ENCODE results near the gene NDUFA5. TPM values are rescaled to one million over a fixed set of nuclear protein-coding genes. Genes with fewer than 3 reads are reported as not detected.

NDUFA5 gene
- total RNA-seq, 2 donors from 2014 or later = 50.5 to 54.0 TPM

DNA sequence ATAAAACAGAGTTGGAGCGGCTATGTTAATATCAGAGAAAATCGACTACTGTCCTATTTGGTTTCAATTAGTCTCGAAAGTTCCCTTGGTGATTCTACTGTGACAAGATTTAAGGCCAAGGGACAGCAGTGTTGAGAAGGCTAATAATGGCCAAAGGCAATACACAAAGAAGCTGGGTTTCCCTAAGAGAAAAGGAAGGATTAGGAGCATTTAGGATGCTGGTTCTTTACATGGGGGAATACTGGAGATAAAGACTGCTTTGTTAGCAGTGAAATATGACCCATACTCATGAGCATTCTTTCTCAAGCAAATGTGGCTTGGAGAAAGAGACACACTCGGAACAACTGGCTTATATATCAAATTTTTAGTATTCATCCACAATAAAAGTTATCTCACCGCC lies 55.4 kb downstream of the NDUFA5 start:
- Mint-ChIP-seq H3K27me3 (peaks cover 27% of the 10 kb centered on the region), H3K4me3 (no peak overlapping the region), H3K9me3 (no peaks in the 10 kb centered on the region), H3K27ac (no peak overlapping the region), H3K36me3 (ENCODE audit: low read depth) (no peaks in the 10 kb centered on the region), H3K4me1 (no peaks in the 10 kb centered on the region)
- no peak for ATAC-seq (replicated peaks)

DNA sequence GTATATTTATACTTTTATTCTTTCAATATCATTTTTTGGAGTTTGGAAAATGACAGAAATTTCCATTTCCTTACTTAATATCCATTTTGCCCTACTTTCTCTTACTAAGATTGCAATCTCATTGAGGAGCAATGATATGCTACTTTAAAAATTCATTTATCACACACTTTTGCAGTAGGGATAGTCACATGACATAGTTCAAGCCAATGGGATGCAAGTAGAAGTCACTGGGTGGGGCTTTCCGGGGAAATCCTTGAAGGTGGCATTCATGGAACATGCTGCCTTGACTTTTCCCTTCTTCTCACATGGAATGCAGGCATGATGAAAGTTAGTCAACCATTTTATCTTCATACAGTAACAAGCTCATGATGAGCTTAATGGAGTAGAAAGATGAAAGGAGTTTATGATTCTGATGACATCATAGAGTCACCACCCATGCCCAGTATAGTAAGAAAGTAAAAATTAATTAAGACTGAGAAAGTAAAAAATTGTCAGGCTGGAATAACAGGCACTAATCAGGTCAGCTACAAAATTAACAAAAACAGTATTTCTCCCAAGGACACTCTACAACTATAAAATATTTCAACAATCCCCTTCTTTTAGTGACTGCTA lies 56.6 kb downstream of the NDUFA5 start:
- no peak overlapping the region for H3K4me3 Mint-ChIP-seq
- peaks cover 35% of the 10 kb centered on the region for H3K27me3 Mint-ChIP-seq
- H3K36me3 Mint-ChIP-seq (ENCODE audit: low read depth) = no peaks in the 10 kb centered on the region
- no peaks in the 10 kb centered on the region for H3K4me1 Mint-ChIP-seq
- ATAC-seq (replicated peaks) = no peak
- no peaks in the 10 kb centered on the region for H3K9me3 Mint-ChIP-seq
- no peak overlapping the region for H3K27ac Mint-ChIP-seq

DNA sequence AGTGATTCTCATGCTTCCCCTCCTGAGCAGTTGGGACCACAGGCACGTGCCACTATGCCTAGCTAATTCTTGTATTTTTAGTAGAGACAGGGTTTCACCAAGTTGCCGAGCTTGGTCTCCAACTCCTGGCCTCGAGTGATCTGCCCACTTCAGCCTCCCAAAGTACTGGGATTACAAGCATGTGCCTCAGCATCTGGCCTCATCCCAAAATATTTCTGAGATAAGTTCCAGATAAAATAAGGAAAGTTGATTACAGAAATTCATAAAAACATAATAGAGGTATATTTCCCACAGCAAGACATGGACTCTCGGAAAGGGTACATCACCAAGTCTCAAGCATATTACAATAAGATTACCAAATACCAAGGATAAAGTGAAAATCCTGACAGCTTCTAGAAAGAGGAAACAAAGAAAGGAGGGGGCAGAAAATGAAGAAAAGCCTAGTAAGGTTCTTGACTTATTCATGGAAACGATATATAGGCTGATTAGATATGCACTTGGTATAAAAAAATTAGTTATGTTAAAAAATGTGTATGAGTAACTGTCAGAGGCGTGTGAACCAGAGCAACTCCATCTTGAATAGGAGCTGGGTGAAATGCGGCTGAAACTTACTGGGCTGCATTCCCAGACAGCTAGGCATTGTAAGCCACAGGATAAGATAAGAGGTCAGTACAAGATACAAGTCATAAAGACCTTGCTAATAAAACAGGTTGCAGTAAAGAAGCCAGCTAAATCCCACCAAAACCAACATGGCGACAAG lies 58.2 kb downstream of the NDUFA5 start:
- H3K27me3 Mint-ChIP-seq = peaks cover 35% of the 10 kb centered on the region
- no peak for ATAC-seq (replicated peaks)
- H3K4me3 Mint-ChIP-seq = no peak overlapping the region
- no peaks in the 10 kb centered on the region for H3K4me1 Mint-ChIP-seq
- no peaks in the 10 kb centered on the region for H3K9me3 Mint-ChIP-seq
- H3K27ac Mint-ChIP-seq = no peak overlapping the region
- no peaks in the 10 kb centered on the region for H3K36me3 Mint-ChIP-seq (ENCODE audit: low read depth)

DNA sequence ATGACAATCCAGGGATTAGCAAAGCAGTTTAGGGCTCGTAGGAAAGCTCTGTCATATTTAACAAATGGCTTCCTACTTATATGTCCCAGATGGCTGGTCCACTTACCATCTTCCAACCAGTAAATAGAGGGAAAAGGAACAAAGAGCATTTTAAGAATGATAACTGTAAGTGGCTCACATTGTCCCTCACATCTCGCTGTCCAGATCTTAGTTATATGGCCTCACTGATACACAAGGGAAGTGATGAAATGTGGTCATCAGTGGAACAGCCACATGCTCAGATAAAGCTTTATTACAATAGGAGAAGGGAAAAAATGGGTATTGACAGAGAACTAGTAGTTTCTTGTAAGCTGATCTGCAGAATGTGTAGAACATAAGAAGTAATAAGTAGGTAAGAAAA lies 59.0 kb downstream of the NDUFA5 start:
- ATAC-seq (replicated peaks) = no peak
- Mint-ChIP-seq H3K27me3 (peaks cover 35% of the 10 kb centered on the region), H3K36me3 (ENCODE audit: low read depth) (no peaks in the 10 kb centered on the region), H3K9me3 (no peaks in the 10 kb centered on the region), H3K27ac (no peak overlapping the region), H3K4me3 (no peak overlapping the region), H3K4me1 (no peaks in the 10 kb centered on the region)

DNA sequence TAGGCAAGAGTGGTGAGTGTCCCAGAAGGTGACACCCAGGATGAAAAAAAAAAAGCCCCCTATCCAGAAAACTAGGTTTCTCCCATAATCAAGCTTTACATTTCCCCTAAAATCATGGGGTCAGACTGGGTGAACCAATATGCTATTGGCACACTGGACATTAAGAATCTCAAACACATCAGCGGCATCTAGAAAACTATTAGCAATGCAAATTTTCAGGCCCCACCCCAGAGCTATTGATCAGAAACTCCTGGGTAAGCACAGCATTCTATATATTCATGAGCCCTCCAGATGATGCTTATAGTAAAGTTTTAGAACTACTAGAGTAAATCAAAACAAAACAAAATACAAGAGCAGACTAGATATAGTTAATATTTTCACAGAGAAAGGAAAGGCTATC lies 59.6 kb downstream of the NDUFA5 start:
- no peaks in the 10 kb centered on the region for H3K36me3 Mint-ChIP-seq (ENCODE audit: low read depth)
- ATAC-seq (replicated peaks) = no peak
- H3K27me3 Mint-ChIP-seq = peaks cover 34% of the 10 kb centered on the region
- no peak overlapping the region for H3K27ac Mint-ChIP-seq
- no peak overlapping the region for H3K4me3 Mint-ChIP-seq
- H3K4me1 Mint-ChIP-seq = no peaks in the 10 kb centered on the region
- no peaks in the 10 kb centered on the region for H3K9me3 Mint-ChIP-seq

DNA sequence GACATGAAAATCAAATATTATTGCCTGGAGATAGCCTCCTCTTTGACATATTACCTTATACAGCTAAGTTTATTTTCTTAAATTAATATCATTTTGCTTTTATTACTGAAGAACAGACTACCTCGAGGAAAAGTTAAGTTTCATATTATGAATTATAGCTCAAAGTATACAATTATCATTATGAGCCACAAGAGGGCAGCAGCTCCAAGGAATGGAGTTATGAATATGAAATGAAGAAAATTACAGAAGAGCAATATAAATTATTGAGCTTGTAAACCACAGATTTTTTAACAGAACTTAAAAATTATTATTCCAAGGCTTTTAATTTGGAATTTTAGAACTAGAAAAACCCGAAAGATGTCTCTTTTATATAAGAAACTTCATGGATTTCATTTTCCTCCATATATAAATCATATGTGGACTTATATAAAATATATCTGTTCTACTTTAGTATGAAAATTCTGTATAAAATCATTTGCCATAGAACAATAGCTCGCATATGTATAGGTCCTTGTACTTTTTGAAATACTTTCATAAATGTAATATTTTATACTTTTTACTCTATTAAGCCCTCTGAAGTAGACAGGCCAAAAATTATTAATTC lies 63.3 kb downstream of the NDUFA5 start:
- Mint-ChIP-seq H3K36me3 (ENCODE audit: low read depth) (no peaks in the 10 kb centered on the region), H3K9me3 (no peaks in the 10 kb centered on the region), H3K27ac (no peak overlapping the region), H3K4me3 (no peak overlapping the region), H3K27me3 (peaks cover 21% of the 10 kb centered on the region), H3K4me1 (no peaks in the 10 kb centered on the region)
- ATAC-seq (replicated peaks) = peak; percentile 37

DNA sequence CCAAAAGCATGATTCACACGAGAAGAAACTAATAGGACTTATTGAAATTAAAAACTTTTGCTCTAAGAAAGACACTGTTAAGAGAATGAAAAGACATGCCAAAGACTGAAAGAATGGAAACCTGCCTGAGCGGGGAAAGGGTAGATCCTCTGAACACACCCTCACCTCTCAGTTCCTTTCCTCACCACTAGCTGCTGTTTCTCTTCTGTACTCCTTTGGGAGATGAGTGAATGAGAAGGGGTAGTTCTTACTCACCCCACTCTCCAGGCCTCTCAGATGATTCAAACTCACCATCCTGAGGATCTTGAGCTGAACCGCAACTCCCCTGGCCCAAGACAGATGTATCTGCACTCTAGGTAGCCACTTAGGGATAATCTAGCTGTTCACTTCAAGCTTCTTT lies 65.1 kb downstream of the NDUFA5 start:
- Mint-ChIP-seq H3K27ac (no peak overlapping the region), H3K9me3 (no peaks in the 10 kb centered on the region), H3K4me1 (no peaks in the 10 kb centered on the region), H3K27me3 (peaks cover 8% of the 10 kb centered on the region), H3K36me3 (ENCODE audit: low read depth) (no peaks in the 10 kb centered on the region), H3K4me3 (no peak overlapping the region)
- ATAC-seq (replicated peaks) = peak; percentile 47

Other genes starting within 250 kb of the NDUFA5 start
- gene IQUB, start 23.2 kb downstream of the NDUFA5 start, total RNA-seq = under 1 TPM in 1 of 2 donors, not detected in 1; 0.16 TPM
- not detected for gene ASB15, start 44.0 kb upstream of the NDUFA5 start, total RNA-seq
- not detected for gene LMOD2, start 98.0 kb upstream of the NDUFA5 start, total RNA-seq
- 1 to 10 TPM; 8.0 to 8.7 TPM for gene WASL, start 191.2 kb upstream of the NDUFA5 start, total RNA-seq

Data from activated T-helper 17 cell treated with anti-CD3 and anti-CD28 coated beads, Interleukin-2, amount 50 U/mL, for 72 hours (primary cell).